Stimulated activated CD4-positive, alpha-beta T cell treated with anti-CD3 and anti-CD28 coated beads, Interleukin-4, amount 100 ng/mL, for 48 hours (primary cell): Measurements from ENCODE around the gene ST6GALNAC6.

ENCODE experiments used
- DNase-seq, 2 donors: peaks; one replicate each; pipeline ENCODE4 v3.0.0-alpha.2; 2020; ENCODE audit warnings: low read depth in 2 of 2

Gene ST6GALNAC6

DNA sequence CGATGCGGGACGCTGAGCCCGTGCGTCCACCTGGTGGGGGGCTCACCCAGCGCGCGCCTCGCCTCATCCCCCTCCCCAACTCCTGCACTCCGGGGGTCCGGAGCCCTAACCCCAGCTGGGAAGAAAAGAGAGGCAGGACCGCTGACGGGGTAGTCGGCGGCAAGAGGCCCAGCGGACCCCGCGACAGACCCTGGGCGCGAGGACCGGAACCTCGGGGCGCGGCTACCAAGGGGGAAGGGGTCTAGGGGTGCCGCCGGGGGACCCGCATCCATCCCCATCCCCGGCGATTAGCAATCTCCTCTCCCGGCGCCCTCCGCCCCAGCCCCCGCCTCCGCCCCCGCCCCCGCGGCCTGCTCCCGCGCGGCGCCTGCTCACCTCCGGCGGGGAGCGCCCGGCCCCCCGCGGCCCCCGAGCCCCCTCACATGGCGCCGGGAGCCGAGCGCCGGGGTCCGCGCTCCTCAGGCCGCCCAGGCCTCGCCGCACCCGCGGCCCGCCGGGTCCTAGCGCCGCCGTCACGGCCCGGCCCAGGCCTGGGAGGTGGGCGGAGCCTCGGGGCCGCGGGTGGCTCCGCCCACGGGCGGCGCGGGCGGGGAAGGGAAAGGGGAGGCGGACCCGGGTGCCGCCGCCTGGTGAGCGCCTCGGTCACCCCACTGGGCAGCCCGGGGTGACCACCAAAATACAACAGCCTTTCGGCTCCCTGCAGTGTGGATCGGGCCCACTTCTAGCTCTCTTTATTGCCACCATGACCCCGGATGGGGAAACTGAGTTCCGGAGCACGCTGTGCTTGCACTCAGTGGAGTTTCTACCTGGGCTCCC, at the start of gene ST6GALNAC6:
Gene ST6GALNAC6, minus strand, starts transcription at position 476 of the 816 bp plus-strand sequence. CDS start 1,622 bp downstream, outside the sequence.
- peak; percentile 67 to 69 for DNase-seq

DNA sequence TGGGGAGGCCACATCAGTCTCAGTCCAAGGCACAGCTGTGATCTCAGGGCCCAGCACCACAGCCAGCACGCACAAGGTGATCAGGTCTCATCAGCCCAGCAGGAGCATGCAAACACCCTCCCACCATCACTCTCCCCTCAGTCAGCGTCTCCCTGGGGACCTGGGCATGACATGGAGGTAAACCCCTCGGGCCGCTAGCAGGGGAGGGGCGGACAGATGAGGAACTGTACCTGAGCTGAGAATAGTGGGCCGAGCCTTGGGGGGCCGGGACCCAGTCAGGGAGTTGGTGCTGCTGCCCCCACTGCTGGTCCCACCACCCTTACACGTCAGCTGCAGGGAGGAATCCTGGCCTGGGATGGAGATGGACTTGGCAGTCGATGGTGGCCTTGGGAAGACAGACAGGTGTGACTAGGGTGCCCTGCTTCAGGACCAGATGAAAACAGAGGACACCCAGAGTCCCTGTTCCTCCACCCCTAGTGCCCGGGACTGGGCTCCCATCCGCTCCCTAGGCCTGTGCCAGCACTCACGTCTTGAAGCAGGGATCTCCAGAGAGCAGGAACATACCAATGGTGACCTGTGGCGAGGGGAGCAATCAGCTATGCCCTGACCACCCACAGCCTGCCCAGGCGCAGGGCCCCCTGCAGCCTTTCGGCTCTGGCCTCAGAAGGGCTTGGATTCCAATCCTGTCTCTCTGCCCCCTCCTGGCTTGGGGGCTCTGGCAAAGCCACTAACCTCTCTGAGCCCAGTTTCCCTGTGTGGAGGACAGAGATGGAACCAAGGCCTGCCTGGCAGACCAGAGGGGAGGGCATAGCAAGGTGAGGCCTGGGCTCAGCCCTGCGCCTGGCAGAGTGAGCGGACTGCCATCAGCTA, 48.7 kb upstream of the ST6GALNAC6 start:
- no peak for DNase-seq

- DNase-seq, result no peak
Observed at GRCh38 chr9:127946728-127947127, 47.3 kb upstream of the ST6GALNAC6 start.

DNA sequence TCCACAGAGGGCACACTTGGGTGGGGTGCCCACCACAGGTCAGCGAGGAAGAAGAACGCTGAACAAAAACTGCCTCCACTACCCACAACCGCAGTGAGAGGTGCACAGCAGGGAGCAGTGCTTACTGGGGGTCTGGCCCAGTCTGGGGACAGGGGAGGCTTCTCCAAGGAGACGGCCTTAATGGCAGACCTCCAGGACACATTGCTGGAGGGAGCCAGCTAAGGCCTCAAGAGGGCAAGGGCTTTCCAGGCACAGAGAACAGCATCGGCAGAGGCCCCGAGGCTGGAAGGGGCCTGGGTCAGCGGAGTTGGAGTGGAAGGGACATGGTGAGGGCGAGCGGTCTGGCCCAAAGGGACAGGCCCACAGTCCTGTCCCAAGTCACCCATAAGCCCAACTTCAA, 46.5 kb upstream of the ST6GALNAC6 start:
- DNase-seq, result no peak

DNA sequence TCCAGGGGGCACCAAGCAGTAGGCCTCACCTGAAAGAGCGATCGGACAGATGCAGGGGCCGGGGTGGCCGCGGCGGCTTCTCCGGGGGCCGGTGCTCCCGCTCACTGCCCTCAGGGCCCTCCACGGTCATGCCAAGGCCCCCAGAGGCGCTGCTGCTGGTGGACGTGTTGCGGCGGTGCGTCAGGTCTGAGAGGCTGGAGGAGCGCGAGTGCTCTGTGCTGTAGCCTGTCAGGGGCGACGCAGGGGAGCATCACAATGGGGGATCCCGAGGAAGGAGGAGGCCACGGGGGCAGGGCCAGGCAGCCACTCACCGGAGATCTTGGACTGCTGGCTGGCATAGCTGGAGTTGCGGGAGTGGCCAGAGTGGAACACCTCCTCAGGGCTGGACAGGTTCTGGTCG, 45.9 kb upstream of the ST6GALNAC6 start:
- DNase-seq, result no peak

DNA sequence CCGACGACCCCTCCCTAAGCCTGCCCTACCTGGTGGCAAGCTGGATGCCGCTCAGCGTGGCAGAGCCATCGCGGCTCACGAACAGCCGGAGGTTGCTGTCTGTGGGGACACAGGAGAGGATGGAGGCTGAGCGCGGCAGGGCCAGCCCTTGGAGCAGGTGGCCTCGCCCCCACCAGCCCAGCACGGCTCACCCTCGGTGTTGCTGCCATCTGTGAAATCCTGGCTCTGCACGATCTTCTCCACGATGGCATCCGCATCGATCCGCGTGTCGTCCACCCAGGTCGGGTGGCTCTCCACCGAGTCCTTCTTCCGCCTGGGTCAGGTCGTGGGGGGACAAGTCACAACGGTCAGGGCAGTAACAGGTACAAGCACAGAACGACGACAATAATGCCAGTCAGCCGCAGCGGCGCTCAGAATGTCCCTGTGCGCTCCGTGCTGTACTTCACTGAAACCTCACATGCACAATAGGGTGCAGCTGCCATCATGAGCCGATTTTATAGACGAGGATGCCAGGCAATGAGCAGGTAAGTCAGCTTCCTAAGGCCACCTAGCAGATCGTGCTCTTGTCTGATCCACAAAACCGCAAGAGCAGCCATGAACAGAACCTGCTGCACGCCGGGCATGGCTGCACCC, 45.3 kb upstream of the ST6GALNAC6 start:
- DNase-seq, result no peak

DNA sequence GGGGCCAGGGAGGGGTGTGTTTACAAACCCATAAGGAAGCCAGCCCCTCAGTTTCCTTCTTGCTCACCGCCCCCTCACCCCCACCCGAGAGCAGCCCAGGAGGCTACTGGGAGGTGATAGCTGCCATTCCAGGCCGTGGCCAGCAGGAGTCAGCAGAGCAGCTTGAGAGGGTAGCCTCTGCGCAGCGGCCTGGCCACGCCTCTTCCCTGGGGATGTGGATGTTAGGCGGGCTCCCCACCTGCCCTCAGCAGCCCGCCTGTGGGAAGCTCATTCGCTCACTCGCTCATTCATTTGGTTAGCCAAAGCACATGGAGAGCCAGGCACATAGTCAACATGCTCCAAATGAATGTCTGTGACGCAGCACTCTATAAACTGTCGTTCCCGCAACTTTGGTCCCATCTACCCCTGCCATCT, 44.3 kb upstream of the ST6GALNAC6 start:
- DNase-seq, result peak; percentile 79 to 82

GRCh38 chr9:127943011-127943662, 43.7 kb upstream of the ST6GALNAC6 start:
- DNase-seq, result no peak

DNA sequence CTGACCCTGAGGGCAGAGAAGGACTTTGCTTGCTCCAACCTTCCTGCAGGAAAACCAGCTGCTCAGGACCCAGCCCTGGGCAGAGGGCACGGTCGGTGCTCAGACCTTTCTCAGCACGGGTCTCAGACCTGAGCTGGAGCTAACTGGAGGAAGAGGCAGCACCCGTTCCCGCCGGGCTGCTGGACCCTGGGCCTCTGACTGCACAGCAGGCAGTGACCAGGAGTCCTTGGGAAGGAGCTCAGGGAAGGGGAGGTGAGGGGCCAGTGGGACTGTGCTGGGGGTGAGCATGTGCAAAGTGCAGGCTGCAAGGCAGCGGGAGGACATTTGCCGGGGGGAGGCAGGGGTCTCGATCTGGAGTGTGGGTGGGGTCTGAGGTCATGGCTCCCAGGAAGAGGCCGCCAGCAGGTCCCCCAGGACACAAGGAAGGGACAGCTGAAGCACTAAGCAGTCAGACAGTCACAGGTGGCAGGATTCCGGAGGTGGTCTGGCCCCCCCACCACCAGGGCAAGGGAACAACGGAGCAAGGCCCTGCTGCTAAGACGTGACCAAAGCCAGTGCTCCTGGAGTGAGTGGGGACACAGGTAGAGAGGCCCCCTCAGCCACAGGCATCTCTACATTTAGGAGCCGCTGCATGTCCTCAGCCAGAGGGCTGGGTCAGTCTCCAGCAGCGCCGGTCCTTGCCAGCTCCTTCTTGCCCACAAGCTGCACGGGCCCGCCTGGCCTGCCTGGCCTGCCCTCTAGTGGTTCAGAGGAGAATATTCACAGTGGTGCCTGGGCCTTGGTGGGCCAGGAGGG, 43.0 kb upstream of the ST6GALNAC6 start:
- peak in 1 of 2 donors; percentile 50 for DNase-seq

DNA sequence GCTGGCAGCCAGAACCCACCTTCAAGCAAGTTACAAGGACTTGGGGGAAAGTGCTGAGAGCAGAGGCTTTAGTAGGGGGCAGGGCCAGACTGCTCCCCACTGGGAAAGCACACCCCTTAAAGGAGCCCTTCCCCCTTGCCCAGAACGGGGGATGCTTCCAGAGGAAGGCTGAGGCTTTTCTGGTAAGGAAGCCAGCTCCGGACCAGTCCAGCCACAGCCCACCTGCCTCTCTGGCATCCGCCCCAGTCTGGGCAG, 42.5 kb upstream of the ST6GALNAC6 start:
- no peak for DNase-seq

DNA sequence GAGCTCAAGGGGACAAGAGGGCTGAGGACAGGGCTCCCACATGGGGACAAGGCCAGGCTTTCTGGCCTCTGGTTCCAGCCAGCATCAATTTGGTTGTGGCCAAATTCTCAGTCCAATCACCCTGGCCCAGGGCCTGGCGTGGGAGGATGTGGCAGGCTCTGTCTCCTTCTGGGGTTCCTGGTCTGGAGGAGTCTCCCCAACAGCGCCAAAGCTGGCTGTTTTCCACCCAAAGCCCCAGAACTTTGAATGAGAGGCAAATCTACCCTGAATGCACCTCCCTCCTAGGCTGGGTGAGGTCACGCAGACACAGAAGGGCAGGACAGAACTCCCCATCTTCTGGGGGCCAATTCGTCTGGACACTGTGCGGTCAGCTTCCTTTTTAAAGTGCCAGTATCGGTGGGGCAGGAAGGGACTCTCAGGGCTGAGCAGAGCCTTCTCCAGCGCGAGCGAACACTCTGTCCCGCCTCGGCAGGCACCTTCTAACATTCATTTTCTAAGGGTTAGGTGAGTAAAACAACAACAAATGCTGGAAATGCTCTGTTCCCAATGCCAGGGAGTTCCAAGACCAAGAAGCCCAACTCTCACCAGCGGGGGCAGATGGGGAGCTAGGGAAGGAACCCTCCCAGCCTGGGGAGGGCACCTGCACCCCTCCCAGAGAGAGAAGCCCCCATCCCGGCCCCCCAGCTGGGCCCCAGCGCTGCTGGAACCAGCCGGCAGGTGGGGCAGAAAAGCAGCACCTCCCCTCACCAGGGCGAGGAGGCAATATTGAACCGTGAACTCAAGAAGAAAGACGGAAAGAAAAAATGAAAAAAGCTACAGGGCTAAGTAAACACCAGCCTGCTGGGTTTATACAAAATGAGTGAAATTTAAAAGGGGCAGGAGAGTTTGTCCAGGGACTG, 41.9 kb upstream of the ST6GALNAC6 start:
- DNase-seq, result no peak

- no peak for DNase-seq
Observed at GRCh38 chr9:127940593-127940992, 41.2 kb upstream of the ST6GALNAC6 start.

DNA sequence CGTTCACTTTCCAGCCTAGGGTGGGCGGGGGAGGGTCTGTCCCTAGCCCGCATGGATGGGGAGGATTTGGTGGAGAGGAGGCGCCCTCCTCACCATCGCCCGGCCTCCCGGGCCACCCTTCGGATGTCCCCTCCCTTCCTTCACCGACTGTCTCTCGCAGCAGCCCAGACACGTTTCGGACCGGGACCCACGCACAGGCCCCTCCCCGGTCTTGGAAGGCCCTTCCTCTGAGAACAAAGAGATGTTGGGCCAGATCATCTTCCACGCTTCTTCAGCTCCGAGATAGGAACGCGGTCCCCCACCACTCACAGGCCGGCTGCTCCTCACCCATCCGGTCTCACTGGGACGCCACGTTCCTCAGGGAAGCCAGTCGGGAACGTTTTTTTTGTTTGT, 38.9 kb upstream of the ST6GALNAC6 start:
- no peak for DNase-seq

DNA sequence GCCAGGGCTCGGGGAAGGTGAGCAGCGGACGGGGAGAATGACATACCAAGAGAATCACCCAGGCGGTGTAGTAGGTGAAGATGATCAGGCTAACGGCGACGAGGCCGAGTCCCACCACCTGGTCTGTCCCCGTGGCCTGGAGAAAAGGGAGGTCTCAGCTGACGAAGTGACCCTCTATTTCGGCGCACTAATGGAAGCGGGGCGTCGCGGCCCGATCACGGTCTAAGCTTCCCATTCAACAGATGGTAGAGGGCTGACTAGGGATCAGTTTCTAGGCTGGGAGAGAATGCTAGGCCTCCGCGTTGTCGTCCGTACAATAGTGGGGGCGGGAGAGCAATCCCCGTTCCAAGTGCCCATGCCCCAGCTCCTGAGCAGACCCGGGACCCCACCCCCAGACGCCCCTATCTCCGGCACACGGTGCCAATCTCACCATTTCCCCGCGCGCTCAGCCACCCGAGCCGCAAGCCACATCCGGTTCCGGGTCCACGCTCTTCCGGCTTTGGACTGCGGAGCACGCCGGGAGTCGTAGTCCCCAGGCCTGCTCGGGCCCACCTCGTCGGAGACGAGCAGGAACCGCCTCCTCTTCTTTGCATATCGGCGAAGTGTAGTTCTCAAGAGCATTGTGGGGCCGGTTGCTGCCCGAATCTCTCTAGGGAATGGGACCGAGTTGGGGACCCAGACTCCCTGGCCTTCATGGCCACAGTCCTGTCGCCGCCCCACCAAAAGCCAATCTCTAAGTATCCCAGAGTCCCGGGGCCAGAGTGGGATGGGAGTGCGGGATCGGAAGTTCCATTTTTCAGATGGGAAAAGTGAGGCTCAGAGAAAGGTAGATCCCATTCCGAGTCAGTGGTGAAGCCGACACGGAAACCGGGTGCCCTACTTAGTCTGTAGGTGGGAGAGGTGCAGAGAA, 38.2 kb upstream of the ST6GALNAC6 start, which contains the start of gene DPM2:
Gene DPM2, minus strand, starts transcription at position 467 of the 910 bp plus-strand sequence. Its CDS starts 34 bp downstream, at position 433.
- DNase-seq, result peak; percentile 77 to 83

DNA sequence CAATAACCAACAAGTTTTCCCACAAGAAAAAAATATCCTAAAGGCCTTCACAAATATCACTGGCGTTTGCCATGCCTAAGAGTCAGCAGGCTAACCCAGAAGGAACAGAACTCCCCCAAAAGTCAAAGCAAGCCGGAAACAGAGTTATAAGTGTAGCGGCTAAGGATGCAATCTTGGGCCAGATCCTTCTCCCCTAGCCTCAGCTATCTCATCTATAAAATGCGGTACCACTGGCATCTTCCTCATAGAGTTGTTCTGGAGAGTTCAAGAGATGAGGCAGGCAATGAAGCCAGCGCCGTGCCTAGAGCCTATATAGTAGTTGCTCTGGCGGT, 37.6 kb upstream of the ST6GALNAC6 start:
- DNase-seq, result no peak

DNA sequence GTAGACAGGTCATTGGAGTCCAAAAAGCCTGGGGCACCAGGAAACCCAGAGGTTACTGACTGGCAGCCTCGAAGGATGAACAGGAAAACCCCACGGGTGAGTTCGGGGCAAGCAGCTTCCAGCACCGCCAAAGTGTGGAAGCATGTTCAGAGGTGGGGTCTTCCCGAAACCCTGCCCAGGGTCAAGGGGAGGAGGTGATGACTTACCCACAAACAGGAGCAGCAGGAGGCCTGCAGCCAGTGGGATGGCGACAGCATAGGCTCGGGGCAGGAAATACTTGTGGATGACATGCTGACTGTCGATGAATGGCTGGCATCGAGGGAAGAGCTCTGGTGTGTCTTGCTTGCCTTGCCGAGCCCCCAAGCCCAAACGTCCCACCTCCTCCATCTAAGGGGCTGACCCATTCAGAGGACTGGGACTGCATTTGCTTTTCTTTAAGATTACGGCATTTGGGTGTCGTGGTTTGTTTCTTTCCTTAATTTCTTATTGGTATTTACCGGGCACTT, 37.0 kb upstream of the ST6GALNAC6 start:
- no peak for DNase-seq

- no peak for DNase-seq
Observed at GRCh38 chr9:127935765-127936221, 36.4 kb upstream of the ST6GALNAC6 start.

DNA sequence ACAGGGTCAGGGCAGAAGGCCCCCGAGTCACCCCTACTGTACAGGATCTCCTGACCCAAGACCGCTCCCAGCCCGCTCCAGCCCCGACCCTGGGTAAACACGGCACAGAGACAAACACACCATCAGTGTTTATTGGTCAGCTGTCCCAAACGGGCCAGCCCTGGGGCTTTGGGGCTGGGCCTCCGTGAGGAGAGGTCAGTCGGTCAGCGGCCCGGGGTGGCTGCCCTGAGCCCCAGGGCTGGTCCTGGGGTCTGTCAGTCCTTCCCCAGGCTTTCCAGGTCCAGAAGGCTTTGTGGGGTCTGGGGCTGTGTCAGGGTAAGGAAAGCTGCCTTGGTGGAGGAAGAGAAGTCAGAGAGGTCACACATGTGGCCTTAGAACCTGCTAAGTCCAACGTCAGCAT, 35.6 kb upstream of the ST6GALNAC6 start:
- no peak for DNase-seq

DNA sequence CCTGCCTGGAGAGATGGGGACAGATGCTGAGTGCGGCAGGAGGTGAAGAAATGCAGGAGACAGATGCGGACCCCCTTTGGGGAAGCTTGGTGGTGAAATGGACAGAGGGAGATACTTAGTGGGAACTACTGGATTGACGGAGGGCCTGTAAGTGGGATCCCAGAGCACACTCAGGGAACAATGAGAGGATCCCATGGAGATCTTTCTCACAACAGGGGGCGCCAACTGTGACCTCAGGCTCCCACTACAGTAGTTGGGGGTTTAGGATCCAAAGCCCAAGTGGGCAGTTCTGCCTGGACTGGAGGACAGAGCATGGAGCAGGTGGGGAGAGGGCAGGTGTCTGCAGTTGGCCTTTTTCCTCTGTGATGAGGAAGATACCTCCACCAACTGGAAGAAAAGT, 34.8 kb upstream of the ST6GALNAC6 start:
- no peak for DNase-seq
